Activated B cell treated with CpG ODN at 0.5 μM for 24 hours (primary cell): ENCODE data around the gene GIMAP1. TPM values are rescaled to one million over a fixed set of nuclear protein-coding genes. Genes with fewer than 3 reads are reported as not detected.

Source experiments
- ATAC-seq: fragments of 200-7000 bp; cut with Tn5 transposase; one replicate; pipeline ENCODE4 v1.10.0; 2021; ENCODE audit warnings: low read depth, mild to moderate bottlenecking, moderate library complexity
- CTCF ChIA-PET: fragments of 350-600 bp; sonication (Branson Sonifier 250); formaldehyde crosslinking; loops from one replicate; lab custom pipeline; 2021; ENCODE audit warnings: antibody characterized with exemption; lab: Charles Lee
- POLR2A ChIA-PET: fragments of 350-600 bp; sonication (Branson Sonifier 250); formaldehyde crosslinking; loops from one replicate; lab custom pipeline; 2021; ENCODE audit warnings: antibody characterized with exemption; lab: Charles Lee
- DNase-seq: peaks from one replicate; pipeline ENCODE4 v3.0.0; 2022
- H3K27ac Mint-ChIP-seq: one replicate; pipeline ENCODE4 v1.8.0; 2020; ENCODE audit warnings: mixed read lengths
- H3K27me3 Mint-ChIP-seq: one replicate; pipeline ENCODE4 v1.8.0; 2021; ENCODE audit warnings: mixed read lengths
- H3K36me3 Mint-ChIP-seq: one replicate; pipeline ENCODE4 v1.8.0; 2021; ENCODE audit warnings: low read depth, mixed read lengths
- H3K4me1 Mint-ChIP-seq: one replicate; pipeline ENCODE4 v1.8.0; 2021; ENCODE audit warnings: mixed read lengths
- H3K4me3 Mint-ChIP-seq: one replicate; pipeline ENCODE4 v1.8.0; 2020; ENCODE audit warnings: mild to moderate bottlenecking, mixed read lengths
- H3K9me3 Mint-ChIP-seq: one replicate; pipeline ENCODE4 v1.8.0; 2020; ENCODE audit warnings: mixed read lengths
- CTCF ChIP-seq: fragments of 200-600 bp; IDR thresholded peaks from one replicate; pipeline ENCODE4 v1.8.0; 2022; ENCODE audit warnings: antibody characterized with exemption, mild to moderate bottlenecking
- intact Hi-C: fragments of 100-400 bp; cut with micrococcal nuclease; formaldehyde crosslinking; loops from one replicate; pipeline ENCODE4 v1.15.1; 2024
- total RNA-seq: library from RNA; stranded (reverse); gene quantifications from 2 replicates; pipeline ENCODE4 v1.2.3, GENCODE V29; 2022

GIMAP1 gene
- total RNA-seq, 1 donor from 2014 or later: 0.89 TPM

GRCh38 chr7:150727381-150727780 is 11.0 kb downstream of the GIMAP1 start:
- no peak for DNase-seq
- TF ChIP-seq CTCF: no peak
- CTCF ChIA-PET: no interaction called here
- no peaks in the 10 kb centered on the region for H3K4me1 Mint-ChIP-seq
- H3K9me3 Mint-ChIP-seq: peaks cover 12% of the 10 kb centered on the region
- intact Hi-C loops: no loop called here
- H3K4me3 Mint-ChIP-seq: no peak overlapping the region
- H3K27me3 Mint-ChIP-seq: peaks cover 3% of the 10 kb centered on the region
- no peaks in the 10 kb centered on the region for H3K36me3 Mint-ChIP-seq
- H3K27ac Mint-ChIP-seq: no peak overlapping the region
- ATAC-seq: no peak
- POLR2A ChIA-PET: no interaction called here

- no peak overlapping the region for H3K4me3 Mint-ChIP-seq
- no peak for ATAC-seq
Measured at GRCh38 chr7:150728011-150728410, 11.6 kb downstream of the GIMAP1 start.

GRCh38 chr7:150728609-150729008 is 12.2 kb downstream of the GIMAP1 start:
- Mint-ChIP-seq H3K4me1 (no peaks in the 10 kb centered on the region), H3K27me3 (peaks cover 5% of the 10 kb centered on the region), H3K27ac (no peak overlapping the region), H3K9me3 (peaks cover 12% of the 10 kb centered on the region), H3K36me3 (no peaks in the 10 kb centered on the region), H3K4me3 (no peak overlapping the region)
- ChIA-PET CTCF (no interaction called here), POLR2A (no interaction called here)
- TF ChIP-seq CTCF: no peak
- DNase-seq (no peak), ATAC-seq (no peak)
- intact Hi-C loops: no loop called here

More at GRCh38 chr7:150728011-150728410, 11.6 kb downstream of the GIMAP1 start:
- no peak for TF ChIP-seq CTCF
- intact Hi-C loops: no loop called here
- ChIA-PET CTCF (no interaction called here), POLR2A (no interaction called here)
- H3K27me3 Mint-ChIP-seq: peaks cover 3% of the 10 kb centered on the region
- no peak overlapping the region for H3K27ac Mint-ChIP-seq
- no peaks in the 10 kb centered on the region for H3K4me1 Mint-ChIP-seq
- DNase-seq: no peak
- peaks cover 12% of the 10 kb centered on the region for H3K9me3 Mint-ChIP-seq
- no peaks in the 10 kb centered on the region for H3K36me3 Mint-ChIP-seq

GRCh38 chr7:150731916-150732315 is 15.5 kb downstream of the GIMAP1 start:
- no peaks in the 10 kb centered on the region for H3K4me1 Mint-ChIP-seq
- H3K27me3 Mint-ChIP-seq: peaks cover 6% of the 10 kb centered on the region
- ATAC-seq (no peak), DNase-seq (no peak)
- no peaks in the 10 kb centered on the region for H3K36me3 Mint-ChIP-seq
- no peak overlapping the region for H3K4me3 Mint-ChIP-seq
- ChIA-PET CTCF (no interaction called here), POLR2A (interaction anchor here (1.1 kb wide), 1 partner anchor 16 kb away, joined by 3 read pairs; no protein-coding TSS in a partner anchor)
- no peak overlapping the region for H3K27ac Mint-ChIP-seq
- TF ChIP-seq CTCF: no peak
- intact Hi-C loops: no loop called here
- peaks cover 8% of the 10 kb centered on the region for H3K9me3 Mint-ChIP-seq

GRCh38 chr7:150732786-150733481 is 16.5 kb downstream of the GIMAP1 start:
- no peak overlapping the region for H3K27ac Mint-ChIP-seq
- ChIA-PET POLR2A (interaction anchor here (0.6 to 1.1 kb wide), 2 partner anchors 17 to 53 kb away, joined by 3 to 4 read pairs; no protein-coding TSS in a partner anchor), CTCF (no interaction called here)
- H3K4me3 Mint-ChIP-seq: no peak overlapping the region
- peaks cover 6% of the 10 kb centered on the region for H3K27me3 Mint-ChIP-seq
- H3K36me3 Mint-ChIP-seq: no peaks in the 10 kb centered on the region
- intact Hi-C loops: no loop called here
- ATAC-seq: no peak
- TF ChIP-seq CTCF: no peak
- peaks cover 7% of the 10 kb centered on the region for H3K4me1 Mint-ChIP-seq
- H3K9me3 Mint-ChIP-seq: peaks cover 4% of the 10 kb centered on the region
- no peak for DNase-seq
